OCI-M2 (cell line): ENCODE measurements around the gene AKAP1.

ENCODE experiments used
- DNase-seq: peaks from one replicate; lab custom pipeline; 2025; ENCODE audit not compliant: unreplicated experiment; lab: John Stamatoyannopoulos, UW

Gene AKAP1

DNA sequence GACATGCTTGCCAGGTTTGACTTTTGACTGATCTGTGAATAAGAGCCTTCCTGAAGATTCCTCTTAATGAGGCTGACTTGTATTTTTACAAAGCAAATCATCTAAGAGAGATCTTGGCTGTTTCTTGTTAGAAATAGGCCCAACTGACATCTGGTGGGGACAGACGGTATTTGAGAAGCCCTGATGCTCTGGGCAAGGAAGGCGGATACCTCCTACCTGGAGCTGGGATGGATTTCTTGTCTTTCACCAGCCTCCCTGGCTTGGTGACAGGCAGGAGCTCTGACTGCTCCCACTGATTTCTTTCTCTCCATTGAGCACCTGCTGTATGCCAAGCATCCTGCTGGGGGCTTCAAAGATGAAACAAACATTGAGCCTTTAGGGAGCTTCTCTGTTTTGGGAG, 40.4 kb downstream of the AKAP1 start:
- DNase-seq: no peak

DNA sequence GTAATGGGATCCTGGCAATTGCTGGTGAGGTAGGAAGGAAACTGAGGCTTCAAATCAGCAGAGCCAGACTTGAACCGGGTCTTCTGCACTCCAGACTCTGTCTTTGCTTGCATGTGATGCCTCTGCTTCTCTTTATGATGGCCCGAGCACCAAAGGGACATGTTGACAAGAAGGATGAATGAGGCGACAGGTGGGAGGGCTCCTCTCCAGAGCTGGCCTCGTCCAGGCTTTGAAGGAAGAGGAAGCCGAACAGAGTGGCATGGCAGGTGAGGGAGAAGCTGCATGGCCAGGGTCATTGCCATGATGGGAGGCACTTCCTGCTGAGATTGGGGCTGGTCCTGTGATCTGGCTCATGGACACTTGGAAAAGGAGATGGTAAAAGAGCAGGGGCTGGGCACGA, 40.8 kb downstream of the AKAP1 start:
- no peak for DNase-seq

DNA sequence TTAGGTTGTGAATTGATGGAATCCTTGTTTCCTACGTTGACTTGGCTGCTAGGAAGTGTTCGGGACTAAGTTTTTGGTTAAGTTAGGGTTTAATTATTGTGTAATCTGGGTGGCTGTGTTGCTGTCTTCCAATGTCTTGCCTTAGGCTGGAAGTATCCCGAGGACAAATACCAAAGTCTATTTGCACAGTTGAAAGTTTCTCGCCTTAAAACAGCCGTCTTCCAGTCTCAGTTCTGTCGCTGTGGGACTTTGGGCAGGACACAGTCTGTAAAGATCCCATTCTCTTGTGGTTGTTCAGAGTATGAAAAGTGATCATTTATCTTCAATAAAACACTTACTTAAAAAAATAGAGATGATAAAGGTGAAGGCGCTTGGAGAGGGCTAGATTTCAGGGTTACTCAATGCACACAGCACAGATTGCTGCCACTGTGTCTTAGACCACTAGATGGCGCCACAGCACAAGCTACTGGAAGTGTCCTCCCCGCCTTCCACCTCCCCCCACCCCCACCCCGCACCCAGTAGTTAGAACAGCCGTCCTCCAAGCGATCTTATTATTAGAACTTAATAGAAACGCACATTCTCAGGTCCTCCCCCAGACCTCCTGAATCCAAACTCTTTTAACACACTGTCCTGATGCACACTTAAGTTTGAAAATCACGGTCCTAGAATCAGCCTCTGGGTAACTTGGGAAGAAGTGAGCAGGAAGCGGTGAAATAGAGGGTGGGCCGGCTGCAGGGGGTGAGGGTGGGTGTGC, 45.8 kb downstream of the AKAP1 start:
- peak; percentile 18 for DNase-seq

DNA sequence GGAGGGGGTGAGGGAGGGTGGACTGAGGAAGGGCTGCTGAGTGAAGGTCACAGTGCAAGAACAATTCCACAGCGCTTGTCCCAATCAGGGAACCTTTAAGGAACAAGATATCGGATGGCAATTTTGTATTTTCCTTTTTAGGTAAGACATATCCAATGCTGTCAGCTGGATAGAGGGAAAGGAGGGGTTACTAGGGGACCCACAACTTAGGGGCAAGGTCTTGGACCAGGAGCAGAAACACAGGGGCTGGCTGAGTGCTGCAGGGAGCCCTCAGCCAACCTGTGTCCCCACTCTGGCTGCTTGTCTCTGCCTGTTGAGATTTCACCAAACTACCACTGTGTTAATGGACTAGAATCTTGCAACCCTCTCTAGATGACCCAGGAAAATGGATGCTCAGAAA, 47.6 kb downstream of the AKAP1 start:
- DNase-seq: no peak

DNA sequence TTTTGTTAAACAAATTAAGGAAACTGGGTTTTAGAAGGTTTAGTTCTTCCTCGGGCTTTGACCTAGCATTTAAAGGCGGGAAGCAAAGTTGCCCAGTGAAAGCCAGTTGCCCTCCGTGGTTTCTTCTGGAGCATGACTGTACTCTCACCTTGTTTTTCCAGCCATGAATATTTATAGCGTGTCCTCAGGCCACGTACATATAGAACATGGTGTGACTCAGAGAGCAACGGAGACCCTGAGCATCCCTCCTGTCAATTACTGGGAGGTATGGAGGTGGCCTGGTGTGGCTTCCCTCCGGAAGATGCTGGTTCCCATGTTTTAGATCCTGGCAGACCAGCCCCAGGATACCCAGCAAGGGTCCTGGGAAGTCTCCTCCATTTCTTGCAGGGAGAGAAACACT, 48.4 kb downstream of the AKAP1 start:
- DNase-seq: no peak

DNA sequence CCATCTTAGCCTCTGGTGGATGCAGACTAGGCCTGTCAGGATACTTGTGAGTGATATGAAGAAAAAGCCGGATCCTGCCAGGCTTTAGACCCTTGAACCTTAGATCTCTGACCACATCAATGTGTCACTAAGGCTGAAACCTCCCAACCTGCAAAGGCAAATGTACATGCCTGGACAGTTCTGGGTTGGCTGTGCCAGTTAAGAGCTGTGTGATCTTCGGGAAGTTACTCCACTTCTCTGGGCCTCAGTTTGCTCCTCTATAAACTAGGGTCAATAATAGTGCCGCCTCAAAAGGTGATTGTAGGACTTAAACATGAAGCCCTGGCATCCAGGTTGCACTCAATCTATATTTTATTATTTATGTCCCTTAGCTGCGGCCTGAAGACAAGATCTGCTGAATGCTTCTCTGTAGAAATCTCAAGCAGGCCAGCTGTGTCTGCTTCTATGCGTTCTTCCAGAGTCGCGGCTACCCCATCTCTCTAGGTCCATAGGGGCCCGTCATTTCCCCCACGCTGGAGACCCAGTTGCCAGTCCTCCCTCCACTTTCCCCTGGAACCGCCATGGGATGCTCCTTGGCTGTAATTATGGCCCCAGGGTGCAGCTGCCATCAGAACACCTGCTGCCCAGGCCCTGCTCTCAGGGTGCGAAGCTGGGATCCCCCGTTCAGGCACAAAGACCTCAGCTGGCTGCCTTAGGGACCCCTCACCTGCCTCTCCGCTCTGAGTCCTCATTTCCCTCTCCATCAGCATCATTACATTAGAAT, 50.2 kb downstream of the AKAP1 start:
- no peak for DNase-seq

DNA sequence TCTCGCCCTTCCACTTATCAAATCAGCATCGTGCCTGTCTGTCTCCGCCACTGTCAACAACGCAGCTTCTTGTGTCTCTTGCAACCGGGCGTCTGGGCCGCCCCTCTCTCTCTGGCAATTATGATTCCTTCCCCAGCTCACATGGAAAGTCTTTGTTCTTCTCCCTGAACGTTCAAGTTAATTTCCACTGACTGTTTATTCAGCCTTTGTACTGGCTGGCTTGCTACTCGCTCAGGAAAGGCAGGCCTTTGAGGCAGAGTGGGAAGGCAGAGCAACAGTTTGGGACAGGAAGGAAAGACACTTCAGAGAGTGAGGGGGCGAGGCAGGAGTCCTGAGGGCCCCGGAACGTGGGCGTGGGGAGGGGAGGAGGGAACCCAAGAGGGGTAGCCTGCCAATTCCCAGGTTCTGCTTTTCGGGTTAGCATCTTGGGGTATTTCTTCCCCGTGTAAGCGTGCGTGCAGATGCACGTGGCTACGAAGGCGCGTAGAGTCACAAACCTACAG, 50.8 kb downstream of the AKAP1 start:
- no peak for DNase-seq

DNA sequence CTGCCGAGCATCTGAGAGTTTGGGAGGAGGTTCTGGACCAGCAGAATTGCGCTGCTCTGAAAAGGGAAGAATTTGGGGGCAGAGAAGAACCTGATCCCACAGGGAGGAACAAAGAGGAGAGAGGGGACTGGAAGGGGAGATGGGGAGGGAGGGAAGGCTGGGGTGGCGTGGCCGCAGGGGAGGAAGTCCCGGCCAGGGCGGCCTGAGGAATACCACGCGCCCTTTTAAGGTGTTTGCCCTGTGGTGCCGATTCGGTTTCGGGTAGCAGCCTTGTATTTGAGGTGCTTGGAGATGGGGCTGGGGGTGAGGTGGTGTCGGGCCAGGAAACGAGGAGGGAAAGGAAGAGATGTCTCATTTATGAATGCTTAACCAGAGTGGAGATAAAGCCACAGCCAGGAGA, 51.3 kb downstream of the AKAP1 start:
- DNase-seq: no peak

DNA sequence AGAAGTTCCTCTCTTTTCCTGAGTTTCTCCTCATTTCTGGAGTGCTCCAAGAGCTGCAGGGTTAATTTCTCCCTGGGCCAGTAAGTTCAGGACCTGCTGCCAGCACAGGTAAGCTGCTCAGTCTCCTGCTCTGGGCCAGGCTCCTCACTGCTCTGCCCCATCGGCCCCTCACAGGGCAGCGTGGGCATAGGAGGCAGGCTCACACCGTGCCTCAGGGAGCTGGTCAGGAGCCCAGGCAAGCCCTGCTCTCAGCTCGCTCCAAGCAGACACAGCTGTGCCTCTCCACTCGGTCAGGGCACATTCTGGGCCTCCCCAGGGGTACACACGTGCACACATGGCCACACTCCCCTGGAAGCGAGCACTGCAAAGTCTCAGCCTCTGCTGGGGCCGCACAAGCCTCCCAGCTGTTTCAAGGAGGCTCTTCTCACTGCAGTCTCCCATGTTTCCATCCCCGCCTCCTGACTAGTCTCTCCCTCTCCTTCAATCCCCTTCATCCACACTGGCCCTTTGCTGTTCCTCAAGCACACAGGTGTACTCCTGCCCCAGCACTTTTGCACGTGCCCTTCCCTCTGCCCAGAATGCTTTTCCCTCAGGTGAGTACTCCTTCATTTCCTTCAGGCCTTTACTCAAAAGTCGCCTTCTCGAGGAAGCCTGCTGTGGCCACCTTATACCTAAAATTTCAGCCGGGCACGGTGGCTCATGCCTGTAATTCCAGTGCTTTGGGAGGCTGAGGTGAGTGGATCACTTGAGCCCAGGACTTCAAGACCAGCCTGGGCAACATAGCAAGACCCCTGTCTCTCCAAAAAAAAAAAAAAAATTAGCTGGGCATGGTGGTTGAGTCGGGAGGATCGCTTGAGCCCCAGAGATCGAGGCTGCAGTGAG, 53.2 kb downstream of the AKAP1 start:
- DNase-seq: no peak

DNA sequence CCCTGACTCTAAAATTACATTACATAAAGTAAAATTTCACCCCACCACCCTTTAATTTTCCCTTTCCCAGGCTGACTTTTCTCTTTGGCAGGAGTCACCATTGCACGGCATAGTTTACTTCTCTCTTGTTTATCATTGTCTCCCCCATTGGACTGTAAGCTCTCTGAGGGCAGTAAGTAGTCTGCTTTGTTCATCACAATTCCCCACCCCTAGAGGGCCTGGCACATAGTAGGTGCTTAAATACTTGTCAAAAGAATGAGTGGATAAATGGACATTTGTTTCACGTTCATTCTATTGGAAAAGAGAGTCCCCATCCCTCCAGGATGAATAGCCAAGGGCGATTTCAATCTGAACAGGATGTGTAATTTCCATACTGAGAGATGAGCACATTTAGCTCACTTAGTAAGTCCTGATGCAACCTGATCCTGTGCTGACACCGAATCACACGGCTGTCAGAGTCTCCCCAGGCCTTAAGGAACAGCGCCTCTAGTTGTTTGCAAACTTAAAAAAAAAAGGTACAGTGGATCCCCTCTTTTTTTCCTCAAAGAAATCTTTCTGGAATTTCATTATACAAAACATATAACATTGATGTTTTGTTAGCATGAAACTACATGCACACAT, 54.0 kb downstream of the AKAP1 start:
- DNase-seq: no peak

DNA sequence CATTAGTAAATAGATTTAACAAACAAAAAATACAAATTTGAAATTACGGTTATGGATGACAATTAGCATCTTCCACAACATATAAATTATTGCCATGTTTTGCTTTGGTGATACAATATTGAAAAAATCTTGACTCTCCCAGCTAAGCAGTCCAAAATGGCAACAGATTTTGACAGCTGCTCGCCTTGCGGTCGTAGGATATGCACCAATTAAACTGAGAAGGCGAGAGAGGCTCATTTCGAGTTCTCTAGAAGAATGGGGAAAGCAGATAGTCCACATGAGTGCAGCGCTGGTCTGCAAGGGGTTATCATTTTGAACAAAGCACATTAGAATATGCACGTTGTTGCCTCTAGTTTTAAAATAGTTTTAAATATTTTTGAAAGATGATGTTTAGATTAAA, 55.3 kb downstream of the AKAP1 start:
- DNase-seq: no peak

DNA sequence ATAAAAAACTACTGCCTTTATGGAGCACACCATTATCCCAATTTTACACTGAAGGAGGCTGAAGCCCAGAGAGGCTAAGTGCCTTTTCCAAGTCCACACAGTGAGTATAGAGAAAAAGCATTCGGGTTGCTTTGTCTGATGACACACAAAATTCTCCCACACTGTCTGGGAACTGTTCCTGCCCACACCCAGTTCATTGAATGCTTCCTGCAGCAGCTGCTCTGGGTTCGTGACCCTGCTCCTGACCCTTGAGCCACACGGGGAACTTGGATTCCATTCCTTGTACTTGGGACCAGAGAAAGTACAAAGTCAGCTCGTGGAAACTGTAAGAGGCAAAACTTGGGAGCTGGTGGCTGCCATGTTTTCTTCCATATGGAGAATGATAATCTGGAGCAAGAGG, 57.9 kb downstream of the AKAP1 start:
- no peak for DNase-seq

DNA sequence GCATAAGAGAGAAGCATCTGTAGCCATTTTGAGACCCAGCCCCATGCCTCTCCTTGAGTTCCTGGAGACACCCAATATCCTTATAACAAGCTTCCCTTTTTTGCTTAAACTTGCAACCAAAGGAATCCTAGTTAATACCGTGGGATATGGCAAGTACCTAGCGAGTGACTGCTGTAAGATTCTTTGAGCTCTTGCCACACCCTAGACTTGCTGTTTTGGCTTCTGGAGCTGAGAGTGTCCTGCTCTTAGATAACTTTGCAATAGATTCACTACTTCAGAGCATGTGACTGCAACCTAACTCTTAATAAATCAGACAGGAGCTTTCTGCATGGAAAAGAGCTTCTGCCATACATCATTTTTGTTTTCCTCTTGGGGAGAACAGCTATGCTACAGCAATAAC, 58.3 kb downstream of the AKAP1 start:
- DNase-seq: no peak

DNA sequence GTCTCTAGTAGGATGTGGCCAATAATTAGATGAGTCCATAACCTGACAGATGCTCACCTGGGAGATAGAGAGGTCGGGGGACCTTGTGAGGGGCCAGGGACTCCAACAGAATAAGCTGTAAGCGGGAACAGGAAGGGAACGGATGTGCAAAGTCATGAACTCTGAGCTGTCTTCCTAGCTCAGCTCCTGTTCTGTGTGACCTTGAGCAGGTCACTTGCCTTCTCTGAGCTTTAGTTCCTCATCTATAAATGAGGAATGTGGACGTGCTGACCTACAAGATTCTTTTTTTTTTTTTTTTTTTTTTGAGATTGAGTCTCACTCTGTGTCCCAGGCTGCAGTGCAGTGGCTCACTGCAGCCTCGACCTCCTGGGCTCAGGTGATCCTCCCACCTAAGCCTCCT, 58.9 kb downstream of the AKAP1 start:
- DNase-seq: no peak

DNA sequence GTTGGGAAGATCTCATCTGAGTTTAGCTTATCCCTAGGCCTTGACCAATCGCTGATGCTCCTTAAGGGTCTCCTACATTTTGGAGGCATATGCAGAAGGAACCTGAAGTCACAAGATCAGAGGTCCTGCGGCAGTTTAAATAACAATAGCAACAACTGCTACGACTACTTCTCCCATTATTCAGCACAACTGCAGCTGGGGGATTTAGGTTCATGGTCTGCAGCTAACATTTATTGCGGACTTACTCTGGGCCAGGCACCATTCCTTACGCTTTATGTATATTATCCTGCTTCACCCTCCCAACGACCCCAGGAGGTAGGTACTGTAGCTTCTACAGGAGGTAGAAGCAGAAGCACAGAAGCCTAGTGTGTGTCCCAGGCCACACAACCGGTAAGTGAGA, 59.5 kb downstream of the AKAP1 start:
- no peak for DNase-seq

DNA sequence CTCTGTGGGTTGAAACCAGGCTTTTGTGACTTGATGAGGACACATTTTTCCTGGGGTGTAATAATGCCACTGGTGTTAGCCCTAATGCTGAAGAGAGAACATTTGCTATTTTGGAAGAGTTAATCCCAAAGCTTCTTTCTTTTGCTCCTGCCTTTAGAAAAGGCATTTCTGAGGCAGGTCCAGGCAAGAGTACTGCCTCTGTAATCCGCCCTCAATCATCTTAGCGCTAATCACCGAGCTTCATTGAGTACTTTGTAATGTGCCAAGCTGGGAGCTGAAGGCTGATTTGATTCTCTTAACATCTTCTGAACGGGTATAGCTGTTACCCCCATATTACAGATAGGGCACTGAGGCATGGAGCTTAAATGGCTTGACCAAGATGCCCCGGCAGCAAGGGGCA, 60.3 kb downstream of the AKAP1 start:
- DNase-seq: no peak

DNA sequence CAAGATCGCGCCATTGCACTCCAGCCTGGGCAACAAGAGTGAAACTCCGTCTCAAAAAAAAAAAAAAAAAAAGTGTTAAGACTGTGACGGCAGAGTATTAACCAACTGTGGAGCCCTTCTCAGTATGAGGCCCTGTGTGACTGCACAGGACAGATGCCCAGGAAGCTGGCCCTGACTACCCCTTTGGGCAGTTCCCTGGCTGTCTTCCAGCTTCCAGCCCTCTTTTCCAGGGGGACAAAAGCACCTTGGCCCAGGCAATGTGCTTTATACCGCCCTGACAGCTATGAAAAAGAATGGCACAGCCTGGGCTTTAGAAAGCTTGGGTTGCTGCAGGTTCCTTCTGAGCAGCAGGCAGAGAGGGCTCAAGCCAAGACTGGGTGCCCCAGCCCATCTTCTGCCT, 61.2 kb downstream of the AKAP1 start:
- DNase-seq: no peak

DNA sequence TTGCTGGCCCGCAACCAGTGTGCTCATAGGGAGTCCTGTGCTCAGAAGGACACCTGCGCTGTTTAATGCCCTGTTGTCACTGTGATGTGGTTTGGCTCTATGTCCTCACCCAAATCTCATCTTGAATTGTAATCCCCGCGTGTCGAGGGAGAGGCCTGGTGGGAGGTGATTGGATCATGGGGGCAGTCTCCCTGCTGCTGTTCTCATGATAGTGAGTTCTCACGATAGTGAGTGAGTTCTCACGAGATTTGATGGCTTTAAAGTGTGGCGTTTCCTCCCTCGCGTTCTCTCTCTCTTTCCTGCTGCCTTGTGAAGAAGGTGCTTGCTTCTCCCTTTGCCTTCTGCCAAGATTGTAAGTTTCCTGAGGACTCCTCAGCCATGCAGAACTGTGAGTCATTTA, 66.8 kb downstream of the AKAP1 start:
- no peak for DNase-seq

DNA sequence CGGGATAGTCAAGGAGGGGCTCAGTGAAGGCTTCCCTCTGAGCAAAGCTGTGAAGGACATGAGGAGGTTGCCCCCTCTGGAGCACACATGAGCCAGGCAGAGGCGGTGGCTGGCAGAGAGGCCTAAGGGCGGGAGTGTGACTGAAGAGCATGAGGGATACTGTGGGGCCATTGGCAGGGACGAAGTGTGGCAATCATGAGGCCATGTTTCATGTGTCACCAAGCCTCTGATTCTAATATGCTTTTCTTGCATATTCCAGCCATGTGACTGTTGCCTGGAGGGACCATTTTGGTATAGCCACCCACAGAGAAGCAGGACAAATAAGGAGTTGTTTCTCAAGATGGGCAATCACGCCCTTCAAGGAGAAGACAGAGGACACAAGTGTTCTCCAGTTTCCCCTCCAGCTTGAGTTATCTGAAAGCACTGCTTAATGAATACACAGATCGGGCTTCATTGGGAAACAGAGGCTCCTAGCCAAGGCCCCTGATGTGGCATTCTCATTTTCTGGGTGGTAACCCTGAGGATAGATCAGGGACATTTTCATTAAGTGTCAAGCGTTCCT, 68.0 kb downstream of the AKAP1 start:
- no peak for DNase-seq

DNA sequence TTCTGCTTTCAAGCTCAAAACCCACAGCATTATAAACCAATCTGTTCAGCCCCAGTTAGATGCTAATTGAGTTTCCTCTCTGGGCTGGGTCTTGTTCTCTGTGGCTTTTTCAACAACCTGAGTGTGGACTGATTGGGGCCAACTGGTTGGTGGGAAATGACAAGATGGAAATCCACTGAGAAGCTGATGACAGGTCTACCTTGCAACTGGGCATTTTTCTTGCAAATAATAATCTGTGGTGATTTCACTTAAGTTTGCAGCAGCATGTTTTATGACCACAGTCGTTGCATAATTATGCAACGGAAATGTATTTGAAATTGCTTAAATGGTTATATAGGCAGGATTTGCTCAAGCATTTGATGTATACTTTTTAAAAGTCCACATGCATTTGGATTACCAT, 69.9 kb downstream of the AKAP1 start:
- no peak for DNase-seq

DNA sequence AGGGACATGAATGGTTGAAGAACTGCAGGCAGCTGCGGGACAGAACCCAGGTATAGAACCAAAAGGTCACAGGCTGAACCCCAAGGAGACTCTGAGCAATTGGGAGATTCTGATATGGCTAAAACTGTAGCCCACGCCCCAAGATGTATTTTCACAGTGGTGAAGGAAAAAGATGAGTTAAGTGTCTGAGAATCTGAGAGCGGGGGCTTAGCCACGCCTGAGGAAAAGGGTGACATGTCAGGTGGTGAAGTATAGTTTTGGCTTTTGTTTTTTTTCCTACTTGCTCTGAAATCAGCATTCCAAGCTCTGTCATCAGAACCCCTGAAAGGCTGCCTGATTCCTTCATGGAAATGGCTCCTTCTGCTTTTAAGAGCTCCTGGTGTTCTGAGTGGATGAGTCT, 73.3 kb downstream of the AKAP1 start:
- no peak for DNase-seq
